GM18909 (cell line): ENCODE data around the gene TIMM50.

ENCODE experiments used
- ATAC-seq: cut with Tn5 transposase; IDR thresholded peaks from one replicate; pipeline ENCODE4 v1.9.1; 2021; ENCODE audit warnings: mild to moderate bottlenecking; ENCODE audit not compliant: unreplicated experiment, poor library complexity

Gene TIMM50

GRCh38 chr19:39498798-39499642 is 18.4 kb downstream of the TIMM50 start, which contains the start of gene DLL3:
DLL3 (plus strand) TSS chr19:39498947; CDS start chr19:39498975, 28 bp downstream.
- no peak for ATAC-seq

DNA sequence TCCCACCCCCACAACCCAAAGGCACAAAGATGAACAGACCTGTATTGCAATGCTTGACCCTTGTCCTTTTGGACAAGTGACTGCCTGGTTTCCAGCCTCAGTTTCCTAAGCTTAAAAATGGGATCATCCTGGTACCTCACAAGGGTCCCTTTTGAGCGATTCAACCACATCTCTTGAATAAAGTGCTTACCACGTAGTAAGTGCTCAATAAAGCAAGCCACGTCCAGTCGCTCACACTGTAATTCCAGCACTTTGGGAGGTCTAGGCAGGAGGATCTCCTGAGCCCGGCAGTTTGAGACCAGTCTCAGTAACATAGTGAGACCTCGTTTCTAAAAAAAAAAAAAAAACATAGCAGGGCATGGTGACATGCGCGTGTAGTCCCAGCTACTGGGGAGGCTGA is 19.3 kb downstream of the TIMM50 start:
- ATAC-seq, result no peak

DNA sequence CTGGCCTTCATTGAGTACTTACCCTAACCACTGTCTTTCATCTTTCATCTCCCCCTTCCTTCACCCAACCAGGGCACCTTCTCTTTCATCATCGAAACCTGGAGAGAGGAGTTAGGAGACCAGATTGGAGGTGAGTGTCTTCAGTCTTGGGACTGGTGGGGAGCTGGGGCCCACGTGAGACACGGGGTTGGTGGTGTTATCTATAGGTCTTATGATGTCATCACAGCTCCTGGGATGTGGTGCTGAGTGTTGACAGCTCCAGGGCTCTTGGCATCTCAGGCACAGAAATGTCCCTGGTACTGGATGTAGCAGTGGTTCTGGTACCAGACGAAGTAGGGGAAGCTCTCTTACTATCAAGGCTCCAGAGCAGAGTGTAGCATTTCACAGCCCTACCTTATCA is 19.9 kb downstream of the TIMM50 start:
- no peak for ATAC-seq

GRCh38 chr19:39501340-39501739 is 20.7 kb downstream of the TIMM50 start:
- ATAC-seq, result no peak

DNA sequence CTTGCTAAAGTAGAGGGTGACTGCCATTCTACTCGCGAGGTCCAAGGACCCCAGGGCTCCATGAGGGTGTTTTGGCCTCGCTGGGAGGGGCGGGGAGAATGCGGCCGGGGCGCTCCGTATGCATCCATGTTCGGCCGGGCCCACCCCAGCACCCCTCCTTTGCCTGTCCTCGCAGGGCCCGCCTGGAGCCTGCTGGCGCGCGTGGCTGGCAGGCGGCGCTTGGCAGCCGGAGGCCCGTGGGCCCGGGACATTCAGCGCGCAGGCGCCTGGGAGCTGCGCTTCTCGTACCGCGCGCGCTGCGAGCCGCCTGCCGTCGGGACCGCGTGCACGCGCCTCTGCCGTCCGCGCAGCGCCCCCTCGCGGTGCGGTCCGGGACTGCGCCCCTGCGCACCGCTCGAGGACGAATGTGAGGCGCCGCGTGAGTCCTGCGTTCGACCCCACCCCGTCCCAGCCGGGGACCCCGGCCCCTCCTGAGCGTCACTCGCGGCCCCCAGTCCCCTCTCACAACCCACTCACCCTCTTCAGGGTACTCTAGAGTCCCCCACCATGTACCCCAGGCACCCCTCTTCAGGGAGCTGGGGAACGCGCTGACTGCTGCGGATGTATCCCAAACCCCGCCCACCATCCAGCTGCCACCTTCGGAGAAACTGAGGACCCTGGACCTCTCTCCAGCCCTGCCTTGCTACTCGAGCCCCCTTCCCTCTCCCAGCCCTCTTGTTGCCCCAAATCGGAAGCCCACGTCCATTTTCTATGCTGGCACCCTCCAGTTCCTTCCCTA is 22.2 kb downstream of the TIMM50 start:
- ATAC-seq, result no peak

GRCh38 chr19:39506598-39506943 is 25.9 kb downstream of the TIMM50 start:
- no peak for ATAC-seq

DNA sequence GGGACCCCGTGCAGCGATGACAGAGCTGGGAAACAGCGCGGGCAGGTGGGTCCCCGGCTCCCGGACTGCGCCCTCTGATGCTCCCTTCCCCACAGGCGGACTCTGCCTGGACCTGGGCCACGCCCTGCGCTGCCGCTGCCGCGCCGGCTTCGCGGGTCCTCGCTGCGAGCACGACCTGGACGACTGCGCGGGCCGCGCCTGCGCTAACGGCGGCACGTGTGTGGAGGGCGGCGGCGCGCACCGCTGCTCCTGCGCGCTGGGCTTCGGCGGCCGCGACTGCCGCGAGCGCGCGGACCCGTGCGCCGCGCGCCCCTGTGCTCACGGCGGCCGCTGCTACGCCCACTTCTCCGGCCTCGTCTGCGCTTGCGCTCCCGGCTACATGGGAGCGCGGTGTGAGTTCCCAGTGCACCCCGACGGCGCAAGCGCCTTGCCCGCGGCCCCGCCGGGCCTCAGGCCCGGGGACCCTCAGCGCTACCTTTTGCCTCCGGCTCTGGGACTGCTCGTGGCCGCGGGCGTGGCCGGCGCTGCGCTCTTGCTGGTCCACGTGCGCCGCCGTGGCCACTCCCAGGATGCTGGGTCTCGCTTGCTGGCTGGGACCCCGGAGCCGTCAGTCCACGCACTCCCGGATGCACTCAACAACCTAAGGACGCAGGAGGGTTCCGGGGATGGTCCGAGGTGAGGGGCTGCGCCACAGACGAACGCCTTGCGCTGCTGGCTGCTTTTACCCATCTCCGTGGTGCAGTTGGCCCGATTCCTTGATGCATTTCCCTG is 26.5 kb downstream of the TIMM50 start:
- ATAC-seq, result no peak

DNA sequence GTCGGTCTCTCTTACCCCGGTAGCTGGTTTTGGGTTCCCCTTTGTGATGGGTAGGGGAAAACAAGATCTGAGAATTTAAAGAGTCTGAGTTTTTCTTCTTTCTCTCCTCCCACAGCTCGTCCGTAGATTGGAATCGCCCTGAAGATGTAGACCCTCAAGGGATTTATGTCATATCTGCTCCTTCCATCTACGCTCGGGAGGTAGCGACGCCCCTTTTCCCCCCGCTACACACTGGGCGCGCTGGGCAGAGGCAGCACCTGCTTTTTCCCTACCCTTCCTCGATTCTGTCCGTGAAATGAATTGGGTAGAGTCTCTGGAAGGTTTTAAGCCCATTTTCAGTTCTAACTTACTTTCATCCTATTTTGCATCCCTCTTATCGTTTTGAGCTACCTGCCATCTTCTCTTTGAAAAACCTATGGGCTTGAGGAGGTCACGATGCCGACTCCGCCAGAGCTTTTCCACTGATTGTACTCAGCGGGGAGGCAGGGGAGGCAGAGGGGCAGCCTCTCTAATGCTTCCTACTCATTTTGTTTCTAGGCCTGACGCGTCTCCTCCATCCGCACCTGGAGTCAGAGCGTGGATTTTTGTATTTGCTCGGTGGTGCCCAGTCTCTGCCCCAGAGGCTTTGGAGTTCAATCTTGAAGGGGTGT is 27.2 kb downstream of the TIMM50 start:
- no peak for ATAC-seq

DNA sequence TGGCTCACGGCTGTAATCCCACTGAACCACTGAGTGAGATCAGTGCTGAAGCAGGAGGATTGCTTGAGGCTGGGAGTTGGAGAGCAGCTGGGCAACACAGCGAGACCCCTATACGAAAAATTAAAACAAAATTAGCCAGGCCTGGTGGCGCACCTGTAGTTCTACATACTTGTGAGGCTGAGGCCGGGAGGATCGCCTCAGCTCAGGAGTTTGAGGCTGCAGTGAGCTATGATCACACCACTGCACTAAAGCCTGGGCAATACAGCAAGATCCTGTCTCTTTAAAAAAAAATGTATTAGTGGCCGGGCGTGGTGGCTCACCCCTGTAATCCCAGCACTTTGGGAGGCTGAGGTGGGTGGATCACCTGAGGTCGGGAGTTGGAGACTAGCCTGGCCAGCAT is 28.0 kb downstream of the TIMM50 start:
- no peak for ATAC-seq

- no peak for ATAC-seq
These were observed 28.6 kb downstream of the TIMM50 start for GRCh38 chr19:39509233-39509632.

GRCh38 chr19:39512988-39513387 is 32.4 kb downstream of the TIMM50 start:
- no peak for ATAC-seq

DNA sequence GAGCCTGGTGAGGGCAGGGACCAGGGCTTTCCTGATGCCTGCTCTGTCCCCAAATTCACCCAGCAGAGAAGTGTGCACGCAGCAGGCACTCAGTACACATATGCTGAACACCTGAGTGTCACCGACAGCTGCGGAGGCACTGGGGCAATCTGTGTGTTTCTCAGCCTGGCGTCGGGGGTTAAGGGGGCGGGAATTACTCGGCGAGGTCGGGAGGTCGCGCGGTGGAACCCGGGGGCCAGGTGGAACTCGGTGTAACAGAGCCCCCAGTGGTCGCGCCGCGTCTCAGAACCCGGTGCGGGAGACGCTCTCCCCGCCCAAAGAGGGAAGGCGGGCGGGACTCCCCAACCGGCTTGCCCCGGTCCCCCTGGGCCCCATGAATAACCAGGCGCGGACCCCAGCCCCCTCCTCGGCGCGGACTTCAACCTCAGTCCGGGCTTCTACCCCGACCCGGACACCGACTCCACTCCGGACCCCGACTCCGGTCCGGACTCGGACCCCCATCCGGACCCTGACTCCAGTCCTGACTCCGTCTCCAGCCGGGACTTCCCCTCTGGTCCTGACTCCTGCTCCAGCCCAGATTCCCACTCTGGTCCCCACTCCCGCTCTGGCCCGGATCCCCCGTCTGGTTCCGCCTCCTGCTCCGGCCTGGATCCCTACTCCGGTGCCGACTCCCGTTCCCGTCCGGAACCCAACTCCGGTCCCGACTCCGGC is 34.4 kb downstream of the TIMM50 start, which contains the start of gene SELENOV:
Gene SELENOV, plus strand, starts transcription at position 300 of the 711 bp plus-strand sequence. Its CDS starts 74 bp downstream, at position 374.
- no peak for ATAC-seq

DNA sequence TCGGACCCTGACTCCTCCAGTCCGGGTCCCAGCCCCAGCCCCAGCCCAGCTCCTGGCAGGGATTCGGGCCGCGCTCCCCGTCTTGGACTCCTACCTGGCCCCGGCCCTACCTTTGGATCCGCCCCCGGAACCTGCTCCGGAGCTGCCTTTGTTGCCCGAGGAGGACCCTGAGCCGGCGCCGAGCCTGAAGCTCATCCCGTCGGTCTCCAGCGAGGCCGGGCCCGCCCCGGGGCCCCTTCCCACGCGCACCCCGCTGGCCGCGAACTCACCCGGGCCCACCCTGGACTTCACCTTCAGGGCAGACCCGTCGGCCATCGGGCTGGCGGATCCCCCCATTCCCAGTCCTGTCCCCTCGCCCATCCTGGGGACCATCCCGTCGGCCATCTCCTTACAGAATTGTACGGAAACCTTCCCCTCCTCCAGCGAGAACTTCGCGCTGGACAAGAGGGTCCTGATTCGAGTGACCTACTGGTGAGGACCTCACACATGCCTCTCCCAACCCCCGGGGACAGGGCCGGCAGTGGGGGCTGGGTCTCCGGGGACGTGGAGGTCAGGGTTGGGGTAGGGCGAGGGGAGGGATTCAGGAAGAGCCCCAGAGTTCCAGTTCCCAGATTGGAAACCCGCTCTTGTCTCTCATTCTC is 35.0 kb downstream of the TIMM50 start:
- ATAC-seq, result no peak

DNA sequence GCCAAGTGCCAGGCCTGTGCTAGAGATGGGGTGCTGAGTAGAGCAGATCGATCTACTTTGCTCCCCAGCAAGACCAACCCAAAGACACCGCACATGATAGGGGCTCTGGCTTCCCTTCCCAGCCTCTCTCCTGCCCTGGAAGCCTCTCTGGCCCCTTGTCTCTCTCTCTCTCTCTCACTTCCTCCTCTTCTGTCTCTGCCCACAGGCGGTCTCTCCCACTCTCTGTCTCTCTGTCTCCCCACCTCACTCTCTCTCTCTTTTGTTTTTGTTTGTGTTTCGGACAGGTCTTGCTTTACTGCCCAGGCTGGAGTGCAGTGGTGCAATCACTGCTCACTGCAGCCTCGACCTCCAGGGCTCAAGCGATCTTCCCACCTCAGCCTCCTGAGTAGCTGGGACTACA is 35.6 kb downstream of the TIMM50 start:
- no peak for ATAC-seq

GRCh38 chr19:39517432-39517831 is 36.8 kb downstream of the TIMM50 start:
- ATAC-seq, result no peak

GRCh38 chr19:39518458-39518857 is 37.8 kb downstream of the TIMM50 start:
- no peak for ATAC-seq

DNA sequence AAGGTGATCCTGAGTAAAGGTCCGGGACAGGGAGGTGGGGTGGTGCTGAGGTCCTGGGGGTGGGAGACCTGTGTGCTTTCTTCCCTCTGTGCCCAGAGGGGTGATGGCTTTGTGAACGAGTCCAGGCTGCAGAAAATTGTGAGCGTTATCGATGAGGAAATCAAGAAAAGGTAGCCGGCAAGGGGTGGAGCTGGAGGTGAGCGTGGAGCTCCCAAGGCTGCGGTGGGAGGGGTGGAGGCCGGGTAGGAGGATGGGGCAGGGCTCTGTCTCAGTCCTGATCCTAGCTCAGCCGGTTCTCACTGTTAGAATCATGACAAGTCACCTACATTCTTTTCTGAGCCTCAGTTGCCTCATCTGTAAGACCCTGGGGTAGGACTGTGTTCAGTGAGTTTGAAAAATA is 38.3 kb downstream of the TIMM50 start:
- ATAC-seq, result no peak

GRCh38 chr19:39520541-39521484 is 40.2 kb downstream of the TIMM50 start:
- ATAC-seq, result no peak
